ENCODE measurements around the gene CYBB.

Gene CYBB

GRCh38 chrX:37779857-37780256 is at the start of gene CYBB:
TSS of gene CYBB (plus strand) at chrX:37780059. CDS start at chrX:37780078, 19 bp downstream.
- no peak within 1 kb of the TSS for H3K4me3 ChIP-seq (ENCODE audit: control insufficient read depth, low read depth, low read length)
- no peak for TF ChIP-seq CTCF (IDR thresholded peaks at IDR 0.05; ENCODE audit: control insufficient read depth, insufficient read depth, low read depth, low read length, missing control alignments)
- DNase-seq (ENCODE audit: low read depth): no peak

- no peak overlapping the region for H3K4me3 ChIP-seq (ENCODE audit: control insufficient read depth, low read depth, low read length)
- peak; percentile 21 for DNase-seq (ENCODE audit: low read depth)
- peak; percentile 85 for TF ChIP-seq CTCF (IDR thresholded peaks at IDR 0.05; ENCODE audit: control insufficient read depth, insufficient read depth, low read depth, low read length, missing control alignments)
These were observed 34.5 kb upstream of the CYBB start for GRCh38 chrX:37745354-37745753.

- TF ChIP-seq CTCF (IDR thresholded peaks at IDR 0.05; ENCODE audit: control insufficient read depth, insufficient read depth, low read depth, low read length, missing control alignments): no peak
- no peak overlapping the region for H3K4me3 ChIP-seq (ENCODE audit: control insufficient read depth, low read depth, low read length)
- DNase-seq (ENCODE audit: low read depth): no peak
These were observed 34.0 kb upstream of the CYBB start for GRCh38 chrX:37745835-37746217.

GRCh38 chrX:37746218-37746941 is 33.5 kb upstream of the CYBB start:
- H3K4me3 ChIP-seq (ENCODE audit: control insufficient read depth, low read depth, low read length): no peak overlapping the region
- DNase-seq (ENCODE audit: low read depth): no peak
- no peak for TF ChIP-seq CTCF (IDR thresholded peaks at IDR 0.05; ENCODE audit: control insufficient read depth, insufficient read depth, low read depth, low read length, missing control alignments)

- H3K4me3 ChIP-seq (ENCODE audit: control insufficient read depth, low read depth, low read length): no peak overlapping the region
These were observed 32.9 kb upstream of the CYBB start for GRCh38 chrX:37746951-37747350.

GRCh38 chrX:37752281-37752680 is 27.6 kb upstream of the CYBB start:
- no peak overlapping the region for H3K4me3 ChIP-seq (ENCODE audit: control insufficient read depth, low read depth, low read length)
- DNase-seq (ENCODE audit: low read depth): no peak
- TF ChIP-seq CTCF (IDR thresholded peaks at IDR 0.05; ENCODE audit: control insufficient read depth, insufficient read depth, low read depth, low read length, missing control alignments): no peak

More at GRCh38 chrX:37746951-37747350, 32.9 kb upstream of the CYBB start:
- no peak for TF ChIP-seq CTCF (IDR thresholded peaks at IDR 0.05; ENCODE audit: control insufficient read depth, insufficient read depth, low read depth, low read length, missing control alignments)
- no peak for DNase-seq (ENCODE audit: low read depth)
